HEK293T (cell line): ENCODE measurements around the gene HSD17B7.

Experiments
- CTBP1 ChIP-seq: fragments of 450-650 bp; IDR thresholded peaks from 2 replicates; pipeline ENCODE4 v1.6.1; 2016; ENCODE audit warnings: borderline replicate concordance
- ELF4 ChIP-seq: fragments of 450-650 bp; IDR thresholded peaks from 2 replicates; pipeline ENCODE4 v1.6.1; 2017; ENCODE audit warnings: antibody characterized with exemption
- FOXA1 ChIP-seq: fragments of 450-650 bp; IDR thresholded peaks from 2 replicates; pipeline ENCODE4 v1.6.1; 2016; ENCODE audit warnings: mild to moderate bottlenecking
- FOXK2 ChIP-seq: fragments of 450-650 bp; IDR thresholded peaks from 2 replicates; pipeline ENCODE4 v1.6.1; 2016; ENCODE audit warnings: mild to moderate bottlenecking
- SP1 ChIP-seq: fragments of 450-650 bp; IDR thresholded peaks from 2 replicates; pipeline ENCODE4 v1.6.1; 2017

GRCh38 chr1:162765788-162766187 is 24.7 kb upstream of the HSD17B7 start:
- TF ChIP-seq CTBP1 (no peak), SP1 (no peak), ELF4 (no peak), FOXK2 (no peak), FOXA1 (no peak)
